OCI-LY1 (cell line): ENCODE measurements around the gene CCDC92.

Experiments used
- H2AFZ ChIP-seq: fragments of 200-600 bp; sonication (generic), shearing (Covaris generic); 2 replicates; pipeline ENCODE4 v1.6.0; 2014; ENCODE audit warnings: antibody characterized with exemption, mild to moderate bottlenecking, low read length
- H3F3A ChIP-seq: fragments of 200-600 bp; sonication (generic), shearing (Covaris generic); 2 replicates; pipeline ENCODE4 v1.6.0; 2014; ENCODE audit warnings: mild to moderate bottlenecking, antibody characterized with exemption, low read length, moderate library complexity; ENCODE audit not compliant: insufficient read depth
- H3K27ac ChIP-seq: fragments of 200-600 bp; sonication (generic); 2 replicates; pipeline ENCODE4 v1.5.1; 2014; ENCODE audit warnings: low read length, mixed run types, mild to moderate bottlenecking, low read depth; ENCODE audit not compliant: poor library complexity, severe bottlenecking
- H3K27me3 ChIP-seq: fragments of 200-600 bp; sonication (generic); 2 replicates; pipeline ENCODE4 v1.6.0; 2014; ENCODE audit warnings: antibody characterized with exemption, mild to moderate bottlenecking, low read length, moderate library complexity; ENCODE audit not compliant: insufficient read depth
- H3K36me3 ChIP-seq: fragments of 200-600 bp; sonication (generic); 2 replicates; pipeline ENCODE4 v1.6.1; 2014; ENCODE audit warnings: mild to moderate bottlenecking, antibody characterized with exemption, low read length, moderate library complexity, mixed read lengths; ENCODE audit not compliant: insufficient read depth
- H3K4me1 ChIP-seq: fragments of 200-600 bp; sonication (generic); 2 replicates; pipeline ENCODE4 v1.5.1; 2014; ENCODE audit warnings: mild to moderate bottlenecking, low read length, moderate library complexity; ENCODE audit not compliant: insufficient read depth, severe bottlenecking
- H3K4me2 ChIP-seq: fragments of 200-600 bp; sonication (generic), shearing (Covaris generic); 2 replicates; pipeline ENCODE4 v1.6.1; 2014; ENCODE audit warnings: low read length
- H3K4me3 ChIP-seq: fragments of 200-600 bp; sonication (generic); 2 replicates; pipeline ENCODE4 v1.5.1; 2014; ENCODE audit warnings: low read length, low read depth, mild to moderate bottlenecking, mixed read lengths; ENCODE audit not compliant: poor library complexity, severe bottlenecking
- H3K79me2 ChIP-seq: fragments of 200-600 bp; shearing (Covaris generic); 2 replicates; pipeline ENCODE4 v1.6.1; 2016; ENCODE audit warnings: mixed run types, low read length, mixed read lengths; ENCODE audit not compliant: insufficient read depth
- H3K9ac ChIP-seq: fragments of 200-600 bp; sonication (generic), shearing (Covaris generic); 2 replicates; pipeline ENCODE4 v1.6.1; 2014; ENCODE audit warnings: mild to moderate bottlenecking, low read length, mixed read lengths
- H3K9me2 ChIP-seq: fragments of 200-600 bp; sonication (generic), shearing (Covaris generic); 2 replicates; pipeline ENCODE4 v1.6.1; 2014; ENCODE audit warnings: low read depth, mild to moderate bottlenecking, low read length, mixed read lengths
- H3K9me3 ChIP-seq: fragments of 200-600 bp; shearing (Covaris generic); 2 replicates; pipeline ENCODE4 v1.6.1; 2014; ENCODE audit warnings: low read length, mixed read lengths
- H4K20me1 ChIP-seq: fragments of 200-600 bp; sonication (generic), shearing (Covaris generic); 2 replicates; pipeline ENCODE4 v1.6.0; 2016; ENCODE audit warnings: mild to moderate bottlenecking, low read length; ENCODE audit not compliant: insufficient read depth
- CTCF ChIP-seq: fragments of 200-600 bp; sonication (generic), shearing (Covaris generic); IDR thresholded peaks from 2 replicates; pipeline ENCODE4 v1.5.1; 2017; ENCODE audit warnings: mild to moderate bottlenecking, antibody characterized with exemption, low read length, moderate library complexity, mixed read lengths
- EZH2 ChIP-seq: fragments of 200-600 bp; sonication (generic), shearing (Covaris generic); IDR thresholded peaks from 2 replicates; pipeline ENCODE4 v1.8.0; 2017; ENCODE audit warnings: borderline replicate concordance, mixed run types, mild to moderate bottlenecking, antibody characterized with exemption, low read length, moderate library complexity, mixed read lengths

Gene CCDC92

GRCh38 chr12:123939716-123940626 is 32.7 kb downstream of the CCDC92 start:
- no peak overlapping the region for H3K9ac ChIP-seq
- no peaks in the 10 kb centered on the region for H3K79me2 ChIP-seq
- H4K20me1 ChIP-seq: no peaks in the 10 kb centered on the region
- H3F3A ChIP-seq: no peaks in the 10 kb centered on the region
- no peaks in the 10 kb centered on the region for H3K9me3 ChIP-seq
- no peak overlapping the region for H3K4me2 ChIP-seq
- no peaks in the 10 kb centered on the region for H3K4me1 ChIP-seq
- H3K4me3 ChIP-seq: no peak overlapping the region
- no peak overlapping the region for H2AFZ ChIP-seq
- TF ChIP-seq CTCF (no peak), EZH2 (no peak)
- no peak overlapping the region for H3K27ac ChIP-seq
- 0 out of 2 replicates have a peak, but pooled peaks cover 5% of the 10 kb centered on the region for H3K27me3 ChIP-seq
- no peaks in the 10 kb centered on the region for H3K36me3 ChIP-seq
- H3K9me2 ChIP-seq: no peaks in the 10 kb centered on the region

- no peak overlapping the region for H2AFZ ChIP-seq
- no peaks in the 10 kb centered on the region for H3K79me2 ChIP-seq
- no peaks in the 10 kb centered on the region for H3K9me3 ChIP-seq
- H3K27ac ChIP-seq: no peak overlapping the region
- H3K9ac ChIP-seq: no peak overlapping the region
- H4K20me1 ChIP-seq: no peaks in the 10 kb centered on the region
- H3F3A ChIP-seq: no peaks in the 10 kb centered on the region
- no peaks in the 10 kb centered on the region for H3K36me3 ChIP-seq
- no peak overlapping the region for H3K4me3 ChIP-seq
- no peaks in the 10 kb centered on the region for H3K4me1 ChIP-seq
- no peak overlapping the region for H3K4me2 ChIP-seq
- TF ChIP-seq CTCF (peak; percentile 43), EZH2 (no peak)
- 0 out of 2 replicates have a peak, but pooled peaks cover 5% of the 10 kb centered on the region for H3K27me3 ChIP-seq
- no peaks in the 10 kb centered on the region for H3K9me2 ChIP-seq
These were observed 33.8 kb downstream of the CCDC92 start for GRCh38 chr12:123938679-123939480.

- Histone ChIP-seq H3K9me3 (no peaks in the 10 kb centered on the region), H3K4me3 (no peak overlapping the region), H2AFZ (no peak overlapping the region), H3K9ac (no peak overlapping the region), H3K27ac (no peak overlapping the region), H3F3A (no peaks in the 10 kb centered on the region), H4K20me1 (no peaks in the 10 kb centered on the region), H3K36me3 (no peaks in the 10 kb centered on the region), H3K79me2 (no peaks in the 10 kb centered on the region), H3K27me3 (0 out of 2 replicates have a peak, but pooled peaks cover 5% of the 10 kb centered on the region), H3K4me1 (no peaks in the 10 kb centered on the region), H3K4me2 (no peak overlapping the region), H3K9me2 (no peaks in the 10 kb centered on the region)
- TF ChIP-seq EZH2: no peak
- no peak for TF ChIP-seq CTCF
These were observed 34.7 kb downstream of the CCDC92 start for GRCh38 chr12:123937707-123938591.
